HG02588 (cell line): Measurements from ENCODE around the gene C11orf98.
"Not testable (repeated sequence)": the region's sequence is repeated elsewhere in the genome, so short reads cannot be mapped to it uniquely, and the experiment has no call there.

Source experiments
- ATAC-seq: cut with Tn5 transposase; IDR thresholded peaks from one replicate; pipeline ENCODE4 v1.9.1; 2021; ENCODE audit warnings: mild to moderate bottlenecking, moderate library complexity; ENCODE audit not compliant: unreplicated experiment

The C11orf98 gene

GRCh38 chr11:62687508-62688396 lies 22.7 kb upstream of the C11orf98 start:
- ATAC-seq, result no peak

GRCh38 chr11:62682518-62682917 lies 17.5 kb upstream of the C11orf98 start:
- ATAC-seq, result no peak

- no peak for ATAC-seq
Measured at GRCh38 chr11:62680825-62681240, 15.8 kb upstream of the C11orf98 start.

GRCh38 chr11:62678770-62679696 lies 14.0 kb upstream of the C11orf98 start, which contains the start of gene UBXN1:
UBXN1 (minus strand) TSS chr11:62679073; CDS start chr11:62678923, 150 bp downstream.
- peak; percentile 68 for ATAC-seq

- ATAC-seq, result no peak
Measured at GRCh38 chr11:62678433-62678769, 13.4 kb upstream of the C11orf98 start.

GRCh38 chr11:62677714-62678113 lies 12.7 kb upstream of the C11orf98 start:
- no peak for ATAC-seq

GRCh38 chr11:62677156-62677555 lies 12.1 kb upstream of the C11orf98 start:
- ATAC-seq, result no peak

- ATAC-seq, result no peak
Measured at GRCh38 chr11:62676698-62677097, 11.7 kb upstream of the C11orf98 start.

GRCh38 chr11:62675415-62675814 lies 10.4 kb upstream of the C11orf98 start:
- not testable (repeated sequence) for ATAC-seq

GRCh38 chr11:62673196-62673525 lies 8.2 kb upstream of the C11orf98 start:
- ATAC-seq, result no peak

GRCh38 chr11:62671608-62672389 lies 6.8 kb upstream of the C11orf98 start, which contains the start of the genes LBHD1 and UQCC3:
LBHD1 (minus strand) TSS chr11:62672267; CDS start chr11:62670031, 2,236 bp downstream.
UQCC3 (plus strand) TSS chr11:62671673; CDS start chr11:62671746, 73 bp downstream.
- peak; percentile 47 for ATAC-seq

GRCh38 chr11:62671236-62671607 lies 6.2 kb upstream of the C11orf98 start:
- peak; percentile 20 for ATAC-seq

GRCh38 chr11:62669420-62670161 lies 4.6 kb upstream of the C11orf98 start:
- no peak for ATAC-seq

- ATAC-seq, result no peak
Measured at GRCh38 chr11:62667460-62667859, 2.5 kb upstream of the C11orf98 start.

GRCh38 chr11:62666259-62666926 lies 1.4 kb upstream of the C11orf98 start:
- ATAC-seq, result no peak

GRCh38 chr11:62665599-62666258 lies 719 bp upstream of the C11orf98 start:
- ATAC-seq, result peak; percentile 18

- ATAC-seq, result no peak
Measured at GRCh38 chr11:62664405-62665074, 470 bp downstream of the C11orf98 start.

GRCh38 chr11:62656796-62657429 lies 8.1 kb downstream of the C11orf98 start:
- no peak for ATAC-seq
